GM23248 (cell line): ENCODE data around the gene TMCO4. TPM values are rescaled to one million over a fixed set of nuclear protein-coding genes. Genes with fewer than 3 reads are reported as not detected.

Experiments used
- DNase-seq: peaks from one replicate; pipeline ENCODE4 v3.0.0-alpha.2; 2015
- H2AFZ ChIP-seq: fragments of 200-600 bp; sonication (generic); 2 replicates; pipeline ENCODE4 v1.6.1; 2016; ENCODE audit warnings: antibody characterized with exemption
- H3F3A ChIP-seq: fragments of 200-600 bp; sonication (generic); 2 replicates; pipeline ENCODE4 v1.6.1; 2016; ENCODE audit warnings: mild to moderate bottlenecking, antibody characterized with exemption, mixed run types; ENCODE audit not compliant: insufficient read depth
- H3K27ac ChIP-seq: fragments of 200-600 bp; sonication (generic); 2 replicates; pipeline ENCODE4 v1.5.1; 2016; ENCODE audit warnings: mild to moderate bottlenecking
- H3K27me3 ChIP-seq: fragments of 200-600 bp; sonication (generic); replicated peaks from 2 replicates; pipeline ENCODE4 v1.6.1; 2016; ENCODE audit warnings: mild to moderate bottlenecking; ENCODE audit not compliant: insufficient read depth
- H3K36me3 ChIP-seq: fragments of 200-600 bp; sonication (generic); 2 replicates; pipeline ENCODE4 v1.6.1; 2016; ENCODE audit warnings: low read depth, mild to moderate bottlenecking
- H3K4me1 ChIP-seq: fragments of 200-600 bp; sonication (generic); 2 replicates; pipeline ENCODE4 v1.6.1; 2016; ENCODE audit warnings: mild to moderate bottlenecking; ENCODE audit not compliant: insufficient read depth
- H3K4me2 ChIP-seq: fragments of 200-600 bp; sonication (generic); one replicate; pipeline ENCODE4 v1.6.1; 2016; ENCODE audit warnings: mild to moderate bottlenecking; ENCODE audit not compliant: unreplicated experiment
- H3K4me3 ChIP-seq: fragments of 200-600 bp; sonication (generic); 2 replicates; pipeline ENCODE4 v1.5.1; 2016; ENCODE audit warnings: mild to moderate bottlenecking
- H3K79me2 ChIP-seq: fragments of 200-600 bp; sonication (generic); 2 replicates; pipeline ENCODE4 v1.6.1; 2016; ENCODE audit warnings: mild to moderate bottlenecking; ENCODE audit not compliant: insufficient read depth
- H3K9ac ChIP-seq: fragments of 200-600 bp; sonication (generic); 2 replicates; pipeline ENCODE4 v1.6.1; 2016; ENCODE audit warnings: mild to moderate bottlenecking
- H3K9me2 ChIP-seq: fragments of 200-600 bp; sonication (generic); 2 replicates; pipeline ENCODE4 v1.6.1; 2016; ENCODE audit warnings: mixed run types, mild to moderate bottlenecking, moderate library complexity; ENCODE audit not compliant: insufficient read depth
- H3K9me3 ChIP-seq: fragments of 200-600 bp; sonication (generic); one replicate; pipeline ENCODE4 v1.6.1; 2017; ENCODE audit warnings: low read depth
- H4K20me1 ChIP-seq: fragments of 200-600 bp; sonication (generic); 2 replicates; pipeline ENCODE4 v1.6.0; 2016; ENCODE audit not compliant: insufficient read depth
- EZH2 ChIP-seq: fragments of 200-600 bp; sonication (generic); IDR thresholded peaks from 2 replicates; pipeline ENCODE4 v1.6.1; 2018; ENCODE audit warnings: antibody characterized with exemption, mild to moderate bottlenecking; ENCODE audit not compliant: insufficient read depth, poor library complexity, severe bottlenecking
- EZH2phosphoT487 ChIP-seq: fragments of 200-600 bp; sonication (generic); IDR thresholded peaks from 2 replicates; pipeline ENCODE4 v1.6.1; 2018; ENCODE audit warnings: antibody characterized with exemption, moderate library complexity, mild to moderate bottlenecking, low read depth; ENCODE audit not compliant: insufficient read depth
- WGBS, 2 experiments: methylation state at CpG; one replicate each; pipeline ENCODE4 v1.1.6; 2015 to 2017; ENCODE audit warnings: low lambda C conversion rate in 2 of 2, low coverage in 1 of 2; ENCODE audit errors: missing lambda C conversion rate in 2 of 2; 5-methylcytosine and 5-hydroxymethylcytosine counted together
- in situ Hi-C: fragments of 300-500 bp; cut with MboI; formaldehyde crosslinking; loops from 2 replicates; pipeline ENCODE4 v1.15.0; 2020
- polyA plus RNA-seq: library from polyadenylated mRNA; unstranded; fragments of >200 nt; fragmentation: Nextera tagmentation; extraction: Ambion mirVana; gene quantifications from 2 replicates; pipeline ENCODE4 v1.2.1, GENCODE V29; 2016
- total RNA-seq: library from RNA; depleted of rRNA; stranded (reverse); fragments of >200 nt; shearing (Covaris generic); gene quantifications from 2 replicates; pipeline ENCODE4 v1.2.3, GENCODE V29; 2014

TMCO4 gene
- total and polyA plus RNA-seq, 2 experiments from 2014 or later = 10.5 to 24.5 TPM

DNA sequence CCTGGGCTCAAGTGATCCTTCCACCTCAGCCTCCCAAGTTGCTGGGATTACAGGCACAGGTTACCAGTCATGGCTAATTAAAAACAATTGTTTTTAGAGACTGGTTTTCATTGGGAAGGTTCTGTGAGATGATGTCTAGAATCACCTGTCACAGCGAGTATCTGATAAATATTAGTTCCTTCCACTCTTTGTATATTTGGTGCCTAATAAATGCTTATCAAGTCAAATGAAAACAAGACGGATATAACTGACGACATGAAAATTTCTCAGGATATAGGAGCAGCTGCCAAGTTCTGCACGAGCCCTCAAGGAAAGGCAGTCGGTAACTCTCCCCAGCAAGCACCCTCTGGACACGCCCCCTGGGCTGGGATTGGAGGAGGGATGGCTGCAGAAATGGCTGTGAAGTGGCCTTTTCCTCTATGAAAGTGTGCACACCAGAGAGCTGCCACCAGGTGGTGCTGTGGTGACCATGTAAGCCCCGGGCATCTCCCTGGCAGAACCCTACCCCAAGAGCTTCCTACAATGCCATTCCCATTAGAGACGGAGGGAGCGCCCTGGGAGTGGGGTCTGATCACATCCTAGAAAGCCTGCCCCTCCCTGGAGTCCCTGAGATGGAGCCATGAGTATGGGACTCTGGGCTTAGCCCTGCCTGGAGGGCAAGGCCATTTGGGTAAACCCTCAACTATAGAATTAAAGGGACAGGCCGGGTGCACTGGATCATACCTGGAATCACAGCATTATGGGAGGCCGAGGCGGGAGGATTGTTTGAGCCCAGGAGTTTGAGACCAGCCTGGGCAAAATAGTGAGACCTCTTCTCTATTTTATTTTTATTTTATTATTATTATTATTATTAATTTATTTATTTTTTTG lies 84.1 kb downstream of the TMCO4 start:
- Histone ChIP-seq H3K27me3 (no peaks in the 10 kb centered on the region), H3K4me1 (no peaks in the 10 kb centered on the region), H3K9me3 (no peaks in the 10 kb centered on the region), H3K9me2 (no peaks in the 10 kb centered on the region), H3K4me2 (no peak overlapping the region), H3K27ac (no peak overlapping the region), H4K20me1 (no peaks in the 10 kb centered on the region), H3K79me2 (no peaks in the 10 kb centered on the region), H3K4me3 (no peak overlapping the region), H3F3A (no peaks in the 10 kb centered on the region), H2AFZ (no peak overlapping the region), H3K9ac (no peak overlapping the region), H3K36me3 (no peaks in the 10 kb centered on the region)
- DNase-seq = peak; percentile 96
- TF ChIP-seq EZH2 (no peak), EZH2phosphoT487 (no peak)
- WGBS, 2 experiments = 35 to 40% methylated on average over 12 of the region's 12 CpGs
- in situ Hi-C loops = no loop called here

DNA sequence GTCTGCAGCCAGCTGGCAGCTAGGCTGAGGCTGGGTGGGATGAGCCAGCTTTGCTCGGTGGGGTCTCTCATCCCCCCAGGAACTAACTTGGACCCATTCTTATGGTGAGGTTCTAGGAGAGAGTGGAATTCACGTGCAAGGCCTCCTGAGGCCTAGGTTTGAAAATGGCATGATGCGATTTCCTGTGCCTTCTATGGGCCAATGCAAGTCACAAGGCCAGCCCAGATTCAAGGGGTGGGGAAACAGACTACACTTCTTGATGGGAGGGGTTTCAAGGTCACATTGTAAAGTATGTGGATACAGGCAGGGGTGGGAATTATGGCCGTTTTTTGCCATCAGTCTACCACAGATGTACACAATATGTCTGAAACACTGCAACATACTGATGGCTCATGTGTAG lies 86.8 kb downstream of the TMCO4 start:
- Histone ChIP-seq H3K9me2 (no peaks in the 10 kb centered on the region), H2AFZ (no peak overlapping the region), H3K9me3 (no peaks in the 10 kb centered on the region), H3K27ac (no peak overlapping the region), H3K4me2 (no peak overlapping the region), H3K79me2 (no peaks in the 10 kb centered on the region), H3K36me3 (no peaks in the 10 kb centered on the region), H3F3A (no peaks in the 10 kb centered on the region), H3K4me3 (no peak overlapping the region), H4K20me1 (no peaks in the 10 kb centered on the region), H3K4me1 (no peaks in the 10 kb centered on the region), H3K9ac (no peak overlapping the region), H3K27me3 (no peaks in the 10 kb centered on the region)
- DNase-seq = no peak
- in situ Hi-C loops = no loop called here
- 64 to 69% methylated on average over 4 of the region's 4 CpGs for WGBS, 2 experiments
- TF ChIP-seq EZH2 (no peak), EZH2phosphoT487 (no peak)

DNA sequence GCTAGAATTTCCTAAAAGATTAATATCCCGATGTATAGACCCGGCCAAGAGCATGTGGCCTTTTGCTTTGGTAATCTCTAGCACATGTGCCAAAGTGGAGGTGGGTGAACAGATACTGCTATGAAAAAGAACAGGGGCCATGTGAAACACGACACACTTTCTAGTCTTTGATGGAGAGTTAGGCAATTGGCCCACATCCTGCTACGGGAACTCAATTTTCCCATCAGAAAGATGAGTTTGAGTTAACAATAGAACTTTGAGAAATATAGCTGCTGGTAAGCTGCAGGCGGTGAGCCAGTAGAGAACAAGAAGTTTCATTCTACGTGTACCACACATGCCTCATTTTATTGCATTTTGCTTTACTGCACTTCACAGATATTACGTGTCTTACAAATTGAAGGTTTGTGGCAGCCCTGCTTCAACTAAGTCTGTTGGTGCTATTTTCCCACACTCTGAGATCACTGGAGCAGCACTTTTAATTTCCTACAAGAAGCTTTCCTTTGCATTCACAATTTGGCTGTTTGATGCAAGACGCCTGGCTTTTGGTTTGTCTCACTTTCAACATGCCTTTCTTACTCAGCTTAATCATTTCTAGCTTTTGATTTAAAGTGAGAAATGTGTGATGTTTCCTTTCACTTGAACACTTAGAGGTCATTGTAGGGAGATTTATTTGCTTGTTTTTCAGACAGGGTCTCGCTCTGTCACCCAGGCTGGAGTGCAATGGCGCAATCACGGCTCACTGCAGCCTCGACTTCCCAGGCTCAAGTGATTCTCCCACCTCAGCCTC lies 88.7 kb downstream of the TMCO4 start:
- 97% methylated on average over 12 of the region's 12 CpGs for WGBS, 2 experiments
- no peak overlapping the region for H3K9ac ChIP-seq
- H3K9me2 ChIP-seq = no peaks in the 10 kb centered on the region
- no peaks in the 10 kb centered on the region for H3K79me2 ChIP-seq
- H3K4me1 ChIP-seq = no peaks in the 10 kb centered on the region
- H3K36me3 ChIP-seq = no peaks in the 10 kb centered on the region
- no peaks in the 10 kb centered on the region for H3F3A ChIP-seq
- in situ Hi-C loops = no loop called here
- TF ChIP-seq EZH2phosphoT487 (no peak), EZH2 (no peak)
- no peak for DNase-seq
- H4K20me1 ChIP-seq = no peaks in the 10 kb centered on the region
- H3K27me3 ChIP-seq = no peaks in the 10 kb centered on the region
- no peak overlapping the region for H3K27ac ChIP-seq
- H2AFZ ChIP-seq = no peak overlapping the region
- H3K4me2 ChIP-seq = no peak overlapping the region
- H3K4me3 ChIP-seq = no peak overlapping the region
- H3K9me3 ChIP-seq = no peaks in the 10 kb centered on the region

DNA sequence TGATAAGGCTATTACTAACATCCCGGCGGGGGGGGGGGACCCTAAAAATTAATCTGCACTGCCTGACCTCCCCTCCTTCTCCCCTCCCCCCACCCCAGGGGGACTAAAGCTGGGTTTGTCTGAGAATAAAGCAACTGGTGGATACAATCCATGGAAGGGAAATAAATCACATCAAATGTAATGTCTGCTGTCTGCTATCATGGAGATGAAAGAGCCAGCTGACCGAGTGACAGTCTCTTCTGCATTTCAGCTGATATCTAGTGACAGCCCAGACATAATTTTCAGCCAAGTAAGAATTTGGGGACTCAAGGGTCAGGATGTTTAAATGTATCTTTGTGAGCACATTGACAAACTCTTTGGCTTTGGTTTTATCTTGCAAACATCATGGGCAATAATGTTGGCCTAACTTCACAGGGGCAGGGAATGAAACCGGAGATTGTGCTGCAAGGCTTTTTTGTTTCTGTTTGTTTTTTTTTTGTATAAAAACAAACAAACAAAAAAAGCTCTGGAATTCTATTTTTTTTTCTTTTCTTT lies 90.4 kb downstream of the TMCO4 start:
- Histone ChIP-seq H3K27me3 (no peaks in the 10 kb centered on the region), H4K20me1 (no peaks in the 10 kb centered on the region), H3K4me1 (no peaks in the 10 kb centered on the region), H3K4me3 (no peak overlapping the region), H2AFZ (no peak overlapping the region), H3K4me2 (no peak overlapping the region), H3K79me2 (no peaks in the 10 kb centered on the region), H3K9ac (no peak overlapping the region), H3K9me3 (no peaks in the 10 kb centered on the region), H3K36me3 (no peaks in the 10 kb centered on the region), H3K27ac (no peak overlapping the region), H3F3A (no peaks in the 10 kb centered on the region), H3K9me2 (no peaks in the 10 kb centered on the region)
- 97 to 100% methylated on average over 3 to 4 of the region's 4 CpGs for WGBS, 2 experiments
- DNase-seq = no peak
- TF ChIP-seq EZH2 = no peak
- no peak for TF ChIP-seq EZH2phosphoT487
- in situ Hi-C loops = no loop called here
